HepG2 (cell line): ENCODE results near the gene GJC1. TPM values are rescaled to one million over a fixed set of nuclear protein-coding genes. Genes with fewer than 3 reads are reported as not detected.

Source experiments
- ATF5 ChIP-seq: sonication (generic); formaldehyde crosslinking; IDR thresholded peaks from 2 replicates; pipeline ENCODE4 v1.4.0; 2020; ENCODE audit warnings: mild to moderate bottlenecking, low read depth, missing genetic modification reagents
- GATAD1 ChIP-seq: IDR thresholded peaks from 2 replicates; pipeline ENCODE4 v1.6.1; 2016; ENCODE audit warnings: missing genetic modification reagents, missing compliant biosample characterization
- KDM2A ChIP-seq: sonication (generic); formaldehyde crosslinking; IDR thresholded peaks from 2 replicates; pipeline ENCODE4 v1.4.0; 2020; ENCODE audit warnings: low read depth, missing genetic modification reagents, borderline replicate concordance
- KLF6 ChIP-seq: IDR thresholded peaks from 2 replicates; pipeline ENCODE4 v1.8.0; 2016; ENCODE audit warnings: missing biosample characterization, missing genetic modification reagents
- LCORL ChIP-seq, 2 experiments: fragments of 450-650 bp in 1 of 2; sonication (generic) in 1 of 2; formaldehyde crosslinking in 1 of 2; IDR thresholded peaks; 2 replicates each; pipeline versions ENCODE4 v1.5.0 to v1.6.1; 2017 to 2020; ENCODE audit warnings: antibody characterized with exemption in 1 of 2, missing genetic modification reagents in 1 of 2
- MAZ ChIP-seq, 2 experiments: sonication (generic) in 1 of 2; formaldehyde crosslinking in 1 of 2; IDR thresholded peaks; 2 replicates each; pipeline versions ENCODE4 v1.5.0 to v1.6.1; 2012 to 2020; ENCODE audit warnings: low read depth in 2 of 2, mild to moderate bottlenecking in 2 of 2, borderline replicate concordance in 1 of 2, improper control_type of control experiment in 1 of 2, low read length in 1 of 2, missing genetic modification reagents in 1 of 2, moderate library complexity in 1 of 2
- MIXL1 ChIP-seq: IDR thresholded peaks from 2 replicates; pipeline ENCODE4 v1.6.1; 2016
- MTERF4 ChIP-seq: sonication (generic); formaldehyde crosslinking; IDR thresholded peaks from 2 replicates; pipeline ENCODE4 v1.8.0; 2023; ENCODE audit warnings: mild to moderate bottlenecking, missing genetic modification reagents
- MTF1 ChIP-seq: sonication (generic); formaldehyde crosslinking; IDR thresholded peaks from 2 replicates; pipeline ENCODE4 v1.5.0; 2020; ENCODE audit warnings: missing genetic modification reagents
- NR2F2 ChIP-seq: IDR thresholded peaks from 2 replicates; pipeline ENCODE4 v1.6.1; 2012; ENCODE audit warnings: low read depth, inconsistent platforms, borderline replicate concordance
- PPARG ChIP-seq: conservative IDR thresholded peaks from 2 replicates; pipeline ENCODE4 v1.6.1; 2016; ENCODE audit warnings: missing biosample characterization, missing genetic modification reagents
- PTBP1 ChIP-seq: fragments of 200-400 bp; formaldehyde crosslinking; IDR thresholded peaks from 2 replicates; pipeline ENCODE4 v1.6.1; 2018; ENCODE audit warnings: low read length, low read depth; ENCODE audit not compliant: poor library complexity, severe bottlenecking
- SIN3A ChIP-seq: IDR thresholded peaks from 2 replicates; pipeline ENCODE4 v1.6.1; 2011; ENCODE audit warnings: low read depth, mild to moderate bottlenecking, control low read depth, low read length, borderline replicate concordance
- SMC3 ChIP-seq: IDR thresholded peaks from 2 replicates; pipeline ENCODE4 v1.6.1; 2011; ENCODE audit warnings: low read length, improper control_type of control experiment
- ZBTB14 ChIP-seq: sonication (generic); formaldehyde crosslinking; IDR thresholded peaks from 2 replicates; pipeline ENCODE4 v1.4.0; 2020; ENCODE audit warnings: missing genetic modification reagents
- ZKSCAN8 ChIP-seq: IDR thresholded peaks from 2 replicates; pipeline ENCODE4 v1.6.1; 2016; ENCODE audit warnings: borderline replicate concordance, missing genetic modification reagents, missing compliant biosample characterization
- ZNF20 ChIP-seq: sonication (generic); formaldehyde crosslinking; IDR thresholded peaks from 2 replicates; pipeline ENCODE4 v1.4.0; 2020; ENCODE audit warnings: mild to moderate bottlenecking, moderate library complexity, missing genetic modification reagents
- ZNF24 ChIP-seq: fragments of 450-650 bp; IDR thresholded peaks from 2 replicates; pipeline ENCODE4 v1.6.1; 2017; ENCODE audit warnings: antibody characterized with exemption, mild to moderate bottlenecking
- ZNF687 ChIP-seq: sonication (generic); formaldehyde crosslinking; IDR thresholded peaks from 2 replicates; pipeline ENCODE4 v1.5.1; 2020; ENCODE audit warnings: mild to moderate bottlenecking, missing genetic modification reagents, moderate library complexity
- ZSCAN25 ChIP-seq: sonication (generic); formaldehyde crosslinking; IDR thresholded peaks from 2 replicates; pipeline ENCODE4 v1.8.0; 2022; ENCODE audit warnings: mild to moderate bottlenecking, missing genetic modification reagents
- polyA plus RNA-seq, 8 experiments: library from polyadenylated mRNA; depleted of rRNA in 3 of 8; stranded (reverse) in 7 of 8; unstranded in 1 of 8; fragments of >200 nt; fragmentation: Illumina TruSeq in 4 of 8; extraction: Trizol in 4 of 8; gene quantifications; 2 replicates each; pipeline versions ENCODE4 v1.2.1 to v1.2.3, GENCODE V29; 2011 to 2016; ENCODE audit warnings: low read depth in 4 of 8, missing spikeins in 1 of 8, mixed read lengths in 1 of 8; ENCODE audit not compliant: insufficient read depth in 1 of 8
- total RNA-seq, 5 experiments: library from RNA; depleted of rRNA; stranded (reverse); fragments of >200 nt; fragmentation: Illumina TruSeq; extraction: Trizol; gene quantifications; 2 replicates each; pipeline ENCODE4 v1.2.3, GENCODE V29; 2016; ENCODE audit warnings: low read depth in 1 of 5

The GJC1 gene
- total and polyA plus RNA-seq, 2 of the 13 experiments (the other 11 are each of a cell fraction or from before 2014, with no cell fraction given): 1.7 TPM

GRCh38 chr17:44779211-44780025 lies 50.7 kb downstream of the GJC1 start (continued):
- TF ChIP-seq MTERF4 (CRISPR knock-in tag) (no peak), NR2F2 (no peak), SMC3 (no peak), PTBP1 (peak; percentile 93), MIXL1 (CRISPR knock-in tag) (0 out of 2 replicates have a peak, but pooled peaks have one; percentile 9), ZNF687 (CRISPR knock-in tag) (peak; percentile 80), LCORL (IDR thresholded peaks at IDR 0.05) (no peak), LCORL (CRISPR knock-in tag; IDR thresholded peaks at IDR 0.05) (peak; percentile 56; the same call in 1 of the 2 replicates), ZNF20 (CRISPR knock-in tag) (no peak), KLF6 (CRISPR knock-in tag) (no peak), PPARG (CRISPR knock-in tag) (0 out of 2 replicates have a peak, but pooled peaks have one; percentile 32), ATF5 (CRISPR knock-in tag) (0 out of 2 replicates have a peak, but pooled peaks have one; percentile 64), MAZ (IDR thresholded peaks at IDR 0.05; ENCODE audit: borderline replicate concordance, low read depth, low read length) (peak; percentile 72; the same call in 1 of the 2 replicates), MAZ (CRISPR knock-in tag; IDR thresholded peaks at IDR 0.05; ENCODE audit: low read depth) (no peak), ZBTB14 (CRISPR knock-in tag) (no peak), SIN3A (no peak), ZNF24 (no peak), ZKSCAN8 (CRISPR knock-in tag) (no peak), GATAD1 (CRISPR knock-in tag) (no peak; the same call in 1 of the 2 replicates), MTF1 (CRISPR knock-in tag) (no peak), KDM2A (CRISPR knock-in tag) (peak; percentile 82), ZSCAN25 (CRISPR knock-in tag) (peak; percentile 88)
